ENCODE results near the gene NCF1.
"Not testable (repeated sequence)": the region's sequence is repeated elsewhere in the genome, so short reads cannot be mapped to it uniquely, and the experiment has no call there.

- not testable (repeated sequence) for TF ChIP-seq CTCF (IDR thresholded peaks at IDR 0.05); EZH2 (IDR thresholded peaks at IDR 0.05; ENCODE audit: borderline replicate concordance, insufficient read depth, low read depth, low read length, poor library complexity, severe bottlenecking)
These were observed 24.2 kb downstream of the NCF1 start for GRCh38 chr7:74797848-74798622.

Measured in B cell (primary cell).